HG03095 (cell line): ENCODE data around the gene FAM163B.

ENCODE experiments used
- ATAC-seq: cut with Tn5 transposase; IDR thresholded peaks from one replicate; pipeline ENCODE4 v1.9.1; 2021; ENCODE audit warnings: moderate library complexity; ENCODE audit not compliant: unreplicated experiment

Gene FAM163B

GRCh38 chr9:133552236-133552635 lies 57.0 kb downstream of the FAM163B start:
- ATAC-seq = no peak

GRCh38 chr9:133551446-133551845 lies 57.7 kb downstream of the FAM163B start:
- no peak for ATAC-seq

GRCh38 chr9:133547116-133547515 lies 62.1 kb downstream of the FAM163B start:
- no peak for ATAC-seq

- no peak for ATAC-seq
These were observed 62.9 kb downstream of the FAM163B start for GRCh38 chr9:133546287-133546680.

- ATAC-seq = no peak
These were observed 63.5 kb downstream of the FAM163B start for GRCh38 chr9:133545494-133546286.

- no peak for ATAC-seq
These were observed 65.3 kb downstream of the FAM163B start for GRCh38 chr9:133543772-133544467.

- ATAC-seq = no peak
These were observed 67.2 kb downstream of the FAM163B start for GRCh38 chr9:133542002-133542401.

- no peak for ATAC-seq
These were observed 68.5 kb downstream of the FAM163B start for GRCh38 chr9:133540698-133541025.

- ATAC-seq = no peak
These were observed 69.0 kb downstream of the FAM163B start for GRCh38 chr9:133539991-133540697.

GRCh38 chr9:133538851-133539833 lies 70.0 kb downstream of the FAM163B start:
- no peak for ATAC-seq

GRCh38 chr9:133538176-133538575 lies 71.0 kb downstream of the FAM163B start:
- no peak for ATAC-seq

- no peak for ATAC-seq
These were observed 71.9 kb downstream of the FAM163B start for GRCh38 chr9:133537257-133537656.

- ATAC-seq = no peak
These were observed 72.7 kb downstream of the FAM163B start for GRCh38 chr9:133536536-133536935.

GRCh38 chr9:133536080-133536479 lies 73.1 kb downstream of the FAM163B start:
- ATAC-seq = no peak

GRCh38 chr9:133535306-133535877 lies 73.8 kb downstream of the FAM163B start:
- no peak for ATAC-seq

- ATAC-seq = no peak
These were observed 74.6 kb downstream of the FAM163B start, which contains the start of gene ADAMTSL2 for GRCh38 chr9:133534346-133535291. Gene ADAMTSL2 (plus strand): TSS chr9:133534704. CDS start chr9:133536713, 2,009 bp downstream.

- ATAC-seq = no peak
These were observed 75.3 kb downstream of the FAM163B start for GRCh38 chr9:133533857-133534256.

- no peak for ATAC-seq
These were observed 76.1 kb downstream of the FAM163B start for GRCh38 chr9:133532937-133533668.
